GM21529 (cell line): ENCODE data around the gene POFUT1.

Source experiments
- ATAC-seq: cut with Tn5 transposase; IDR thresholded peaks from one replicate; pipeline ENCODE4 v1.9.1; 2021; ENCODE audit not compliant: unreplicated experiment

The POFUT1 gene

DNA sequence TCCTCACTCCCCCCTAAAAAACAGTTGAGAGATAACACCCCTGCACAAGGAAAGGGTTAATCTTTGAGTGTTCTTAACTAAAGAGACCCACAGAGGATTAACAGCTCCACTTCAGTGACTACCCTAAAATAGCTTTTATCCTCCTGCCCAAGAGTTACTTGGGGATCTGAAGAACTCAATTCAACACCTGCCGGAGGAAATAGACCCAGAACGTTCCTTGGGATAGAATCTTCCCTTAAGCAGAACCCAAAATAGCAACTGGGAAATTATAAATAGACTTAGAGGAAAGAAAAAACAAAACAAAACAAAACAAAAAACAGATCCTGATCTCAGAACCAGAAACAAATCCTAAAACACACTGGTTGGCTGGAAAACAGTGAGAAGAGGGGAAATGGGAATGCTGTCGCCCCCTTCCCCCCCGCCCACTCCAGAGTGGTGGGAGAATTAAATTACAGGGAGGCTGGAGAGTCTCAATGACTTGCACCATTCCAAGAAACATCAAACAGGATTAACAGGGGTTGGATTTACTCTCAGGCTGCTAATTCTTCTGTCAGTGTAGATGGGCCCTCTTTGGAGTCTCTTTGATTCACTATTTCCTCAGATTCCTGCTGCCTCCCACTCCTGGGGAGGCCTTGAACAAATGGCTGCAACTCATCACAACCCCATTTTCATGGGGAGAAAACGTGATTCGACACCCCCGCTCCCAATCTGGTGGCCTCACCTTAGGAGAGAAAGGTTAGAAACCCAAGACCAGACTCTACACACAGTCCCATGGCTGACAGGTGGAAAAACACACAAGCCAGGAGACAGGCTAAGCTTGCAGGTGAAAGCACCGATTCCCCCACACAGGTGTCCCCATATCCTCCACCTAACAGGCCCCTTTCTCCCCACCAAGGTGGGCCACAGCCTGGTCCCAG lies 1.6 kb upstream of the POFUT1 start:
- ATAC-seq: no peak

GRCh38 chr20:32206760-32207625 lies 687 bp upstream of the POFUT1 start:
- peak; percentile 26 for ATAC-seq

DNA sequence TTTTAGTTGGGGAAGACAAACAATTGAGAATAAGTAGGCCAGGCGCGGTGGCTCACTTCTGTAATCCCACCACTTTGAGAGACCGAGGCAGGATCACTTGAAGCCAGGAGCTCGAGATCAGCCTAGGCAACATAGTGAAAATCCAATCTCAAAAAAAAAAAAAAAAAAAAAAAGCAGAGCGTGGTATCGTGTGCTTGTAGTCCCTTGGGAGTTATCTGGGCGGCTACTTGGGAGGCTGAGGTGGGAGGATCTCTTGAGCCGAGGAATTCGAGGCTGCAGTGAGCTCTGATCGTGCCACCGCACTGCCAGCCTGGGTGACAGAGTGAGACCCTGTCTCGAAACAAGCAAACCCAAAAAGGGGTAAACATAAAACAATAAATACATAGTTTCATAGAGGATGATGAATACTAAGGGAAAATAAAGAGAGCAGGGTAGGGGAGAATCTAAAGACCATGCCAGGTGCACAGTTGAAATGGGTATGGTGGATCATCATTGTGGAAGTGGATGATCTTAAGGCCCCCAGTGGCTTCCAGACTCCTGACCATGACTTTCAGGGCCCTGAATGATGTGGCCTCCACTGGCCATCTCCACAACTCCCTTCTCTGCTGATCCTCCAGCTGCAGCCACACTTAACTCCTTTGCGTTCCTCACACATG lies 947 bp downstream of the POFUT1 start:
- ATAC-seq: no peak

- no peak for ATAC-seq
These were observed 2.3 kb downstream of the POFUT1 start for GRCh38 chr20:32209850-32210605.

DNA sequence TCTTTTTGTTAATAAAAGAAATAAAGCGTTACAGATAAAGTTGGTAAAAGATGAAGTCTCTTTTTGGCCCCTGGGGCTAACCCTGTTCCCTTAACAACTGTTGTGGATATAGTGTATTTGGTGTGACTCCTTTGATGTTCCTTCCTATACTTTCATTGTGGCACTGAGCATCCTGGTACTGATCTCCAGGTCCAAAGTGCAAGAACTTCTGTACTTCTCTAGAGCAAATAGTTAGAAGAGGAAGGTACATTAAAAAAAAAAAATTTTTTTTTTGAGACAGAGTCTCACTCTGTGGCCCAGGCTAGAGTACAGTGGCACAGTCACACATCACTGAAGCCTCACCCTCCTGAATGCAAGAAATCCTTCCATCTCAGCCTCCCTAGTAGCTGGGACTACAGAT lies 6.2 kb downstream of the POFUT1 start:
- no peak for ATAC-seq

DNA sequence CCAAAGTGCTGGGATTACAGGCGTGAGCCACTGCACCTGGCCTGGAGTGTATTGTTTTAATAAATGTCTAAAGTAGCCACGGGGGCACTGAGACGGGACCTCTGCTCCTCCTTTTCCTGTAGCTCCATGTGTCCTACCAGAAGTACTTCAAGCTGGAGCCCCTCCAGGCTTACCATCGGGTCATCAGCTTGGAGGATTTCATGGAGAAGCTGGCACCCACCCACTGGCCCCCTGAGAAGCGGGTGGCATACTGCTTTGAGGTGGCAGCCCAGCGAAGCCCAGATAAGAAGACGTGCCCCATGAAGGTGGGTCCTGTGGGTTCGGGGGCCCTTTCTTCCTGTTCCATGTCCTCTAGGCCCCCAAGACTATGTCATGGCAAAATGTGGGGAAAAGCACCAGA lies 7.5 kb downstream of the POFUT1 start:
- ATAC-seq: no peak

- no peak for ATAC-seq
These were observed 8.0 kb downstream of the POFUT1 start for GRCh38 chr20:32215729-32216128.

DNA sequence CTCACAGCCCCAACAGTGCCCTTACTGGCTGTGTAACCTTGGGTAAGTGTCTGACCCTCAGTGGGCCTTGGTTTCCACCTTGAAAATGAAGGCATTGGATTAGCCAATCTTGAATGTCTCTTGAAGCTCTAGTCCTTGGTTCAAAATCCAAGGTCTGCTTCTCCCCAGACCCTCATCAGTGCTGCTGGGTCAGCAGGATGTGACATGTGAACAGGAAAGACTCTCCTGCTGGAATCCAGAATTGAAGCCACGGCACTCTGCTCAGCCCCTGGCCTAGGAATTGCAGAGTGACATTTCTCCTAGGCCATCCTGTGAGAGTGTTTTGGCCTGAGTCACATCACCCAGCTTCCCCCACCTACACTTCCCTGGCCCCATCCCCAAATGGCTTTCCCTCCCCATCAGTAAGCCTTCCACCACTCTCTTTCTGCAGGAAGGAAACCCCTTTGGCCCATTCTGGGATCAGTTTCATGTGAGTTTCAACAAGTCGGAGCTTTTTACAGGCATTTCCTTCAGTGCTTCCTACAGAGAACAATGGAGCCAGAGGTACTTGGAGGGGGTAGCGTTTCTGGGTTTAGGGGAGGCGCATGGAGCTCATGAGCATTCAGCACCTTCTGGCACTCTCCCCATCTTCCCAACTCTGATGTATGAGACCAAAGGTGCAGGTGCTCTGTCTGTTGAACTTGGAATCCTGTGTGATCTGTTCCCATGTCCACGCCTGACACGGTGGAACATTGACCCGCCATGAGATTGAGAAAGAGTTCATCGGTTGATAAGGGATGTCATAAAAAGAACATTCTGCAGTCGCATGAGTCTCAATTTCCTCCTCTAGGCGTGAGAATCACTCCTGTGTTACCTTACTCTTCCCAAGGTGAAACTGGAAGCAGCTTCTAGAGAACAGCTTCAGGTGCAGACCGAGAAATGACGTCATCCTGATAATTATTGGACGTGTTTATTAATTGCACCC lies 8.8 kb downstream of the POFUT1 start:
- no peak for ATAC-seq

DNA sequence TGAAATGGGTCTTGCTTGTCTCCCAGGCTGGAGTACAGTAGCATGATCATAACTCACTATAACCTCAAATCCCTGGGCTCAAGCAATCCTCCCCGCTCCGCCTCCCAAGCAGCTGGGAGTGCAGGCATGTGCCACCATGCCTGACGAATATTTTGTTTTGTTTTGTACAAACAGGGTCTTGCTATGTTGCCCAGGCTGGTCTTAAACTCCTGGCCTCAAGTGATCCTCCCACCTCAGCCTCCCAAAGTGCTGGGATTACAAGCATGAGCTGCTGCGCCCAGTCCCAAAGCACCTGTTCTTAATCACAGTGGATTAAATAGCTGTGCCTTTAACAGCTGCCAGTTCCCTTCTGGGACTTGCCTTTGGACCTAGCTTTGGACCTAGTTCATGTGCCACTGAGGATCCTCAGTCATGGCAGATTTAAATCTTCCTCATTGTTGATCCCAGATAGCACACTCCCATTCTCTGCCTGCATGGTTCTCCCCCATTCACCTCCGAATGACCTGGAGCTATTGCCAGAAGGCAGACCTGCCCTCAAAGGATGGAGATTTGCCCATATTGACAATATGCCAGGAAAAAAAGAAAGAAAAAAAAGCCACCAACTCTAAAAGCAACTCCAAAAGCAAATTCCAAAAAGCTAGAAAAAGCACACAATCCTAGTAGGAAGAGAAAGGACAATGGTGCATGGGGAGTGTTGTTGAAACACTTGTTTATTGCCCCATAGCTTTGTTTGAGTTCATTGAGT lies 10.6 kb downstream of the POFUT1 start:
- ATAC-seq: no peak

DNA sequence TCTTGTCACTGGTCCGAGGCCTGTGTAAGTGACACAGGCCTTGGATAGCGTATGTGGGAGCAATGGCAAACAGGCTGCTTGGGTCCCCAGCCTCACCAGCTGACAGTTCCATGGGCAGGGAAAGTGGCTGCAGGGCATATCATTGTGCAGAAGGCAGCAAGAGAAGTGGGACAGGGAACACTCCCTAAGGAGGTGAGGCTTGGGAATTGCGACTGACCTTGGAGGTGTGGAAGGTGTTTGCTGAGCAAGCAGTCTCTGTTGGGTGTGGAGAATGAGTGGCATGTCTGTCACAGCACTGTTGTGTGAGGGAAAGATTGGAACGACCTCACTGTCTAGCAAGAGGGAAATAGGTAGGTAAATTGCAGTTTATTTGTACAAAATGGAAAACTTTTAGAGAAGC lies 16.8 kb downstream of the POFUT1 start:
- no peak for ATAC-seq

DNA sequence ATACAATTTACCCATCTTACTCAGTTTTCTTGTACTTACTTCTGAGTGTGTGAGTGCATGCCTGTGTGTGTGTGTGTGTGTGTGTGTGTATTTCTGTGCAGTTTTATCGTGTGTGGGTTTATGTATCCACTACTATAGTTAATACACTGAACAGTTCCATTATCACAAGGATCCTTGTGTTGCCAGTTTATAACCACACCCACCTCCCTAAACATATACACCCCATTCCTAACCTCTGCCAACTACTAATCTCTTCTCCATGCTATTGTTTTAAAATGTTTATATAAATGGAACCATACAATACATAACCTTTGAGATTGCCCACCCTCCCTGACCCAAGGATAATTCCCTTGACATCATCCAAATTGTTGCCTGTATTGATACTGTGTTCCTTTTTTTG lies 18.7 kb downstream of the POFUT1 start:
- no peak for ATAC-seq

DNA sequence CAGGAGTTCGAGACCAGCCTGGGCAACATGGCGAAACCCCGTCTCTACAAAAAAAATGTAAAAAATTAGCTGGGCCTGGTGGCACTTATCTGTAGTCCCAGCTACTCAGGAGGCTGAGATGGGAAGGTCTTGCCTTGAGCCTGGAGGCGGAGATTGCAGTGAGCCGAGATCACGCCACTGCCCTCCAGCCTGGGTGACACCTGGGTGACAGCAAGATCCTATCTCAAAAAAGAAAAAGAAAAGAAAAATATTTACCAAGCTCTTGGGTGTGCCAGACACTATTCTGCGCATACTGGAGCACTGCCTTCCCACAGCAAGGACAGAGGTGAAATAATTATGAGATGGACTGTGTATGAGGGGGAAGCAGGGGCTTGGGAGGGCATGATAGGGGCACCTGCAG lies 19.6 kb downstream of the POFUT1 start:
- ATAC-seq: no peak

DNA sequence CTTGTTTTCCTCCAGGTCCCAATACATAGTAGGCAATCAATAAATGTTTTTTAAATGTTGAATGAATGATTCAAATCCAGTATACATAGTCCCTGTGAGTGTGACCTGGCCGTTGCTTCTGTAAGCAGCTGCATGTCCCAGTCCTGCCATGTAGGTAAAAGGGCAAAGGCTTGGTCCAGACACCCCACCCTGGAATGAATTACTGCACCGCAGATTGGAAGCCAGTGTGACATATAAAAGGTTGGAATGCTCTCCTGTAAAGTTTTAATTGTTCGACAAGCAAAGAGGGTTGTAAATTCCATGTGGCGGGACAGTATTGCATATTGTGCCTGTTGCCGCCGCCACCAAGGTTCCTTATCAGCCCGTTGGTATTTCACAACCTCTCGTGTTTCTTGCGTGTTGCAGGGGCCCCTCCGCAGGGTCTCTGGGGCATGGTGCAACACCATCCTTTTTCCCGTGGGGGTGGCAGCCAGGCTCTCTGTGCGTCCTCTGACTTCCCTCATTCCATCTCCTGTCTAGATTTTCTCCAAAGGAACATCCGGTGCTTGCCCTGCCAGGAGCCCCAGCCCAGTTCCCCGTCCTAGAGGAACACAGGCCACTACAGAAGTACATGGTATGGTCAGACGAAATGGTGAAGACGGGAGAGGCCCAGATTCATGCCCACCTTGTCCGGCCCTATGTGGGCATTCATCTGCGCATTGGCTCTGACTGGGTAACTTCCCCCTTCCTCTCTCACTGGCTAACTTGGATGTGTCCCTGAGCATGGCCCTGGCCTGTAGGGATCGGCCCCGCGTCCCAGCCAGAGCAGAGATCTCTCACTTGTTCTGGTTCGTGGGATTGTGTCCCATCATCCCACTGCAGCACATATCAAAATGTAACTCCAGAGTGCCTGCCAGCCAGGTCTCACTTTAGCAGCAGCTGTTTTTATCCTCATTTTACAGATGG lies 20.3 kb downstream of the POFUT1 start:
- no peak for ATAC-seq

- ATAC-seq: no peak
These were observed 21.6 kb downstream of the POFUT1 start for GRCh38 chr20:32229251-32229747.

- no peak for ATAC-seq
These were observed 23.0 kb downstream of the POFUT1 start for GRCh38 chr20:32230707-32231106.

DNA sequence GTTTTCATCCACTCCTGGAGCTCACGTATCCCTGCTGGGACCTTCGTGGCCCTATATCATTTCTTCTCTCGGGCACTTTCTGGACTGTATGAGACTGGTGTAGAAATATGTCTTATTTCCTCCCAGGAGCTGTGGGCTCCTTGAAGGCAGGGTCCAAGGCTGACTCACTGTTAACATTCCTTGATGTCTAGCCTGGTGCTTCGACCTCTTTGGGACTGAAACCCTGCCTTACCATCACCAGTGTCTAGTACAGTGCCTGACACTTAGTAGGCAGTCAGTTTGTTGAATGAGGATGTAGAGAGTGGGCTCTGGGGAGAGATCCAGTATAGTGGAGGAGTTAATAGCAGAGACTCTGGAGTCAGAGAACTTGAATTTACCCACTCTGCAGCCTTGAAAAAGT lies 23.6 kb downstream of the POFUT1 start:
- ATAC-seq: no peak

GRCh38 chr20:32231847-32232246 lies 24.2 kb downstream of the POFUT1 start:
- no peak for ATAC-seq
